Panc1 (cell line): ENCODE results near the gene SLC10A7.

Experiments
- REST ChIP-seq, 2 experiments: IDR thresholded peaks; 2 replicates each; pipeline ENCODE4 v1.6.1; 2011 to 2012; ENCODE audit warnings: low read depth in 2 of 2, control low read depth in 1 of 2, low read length in 1 of 2, mild to moderate bottlenecking in 1 of 2, moderate library complexity in 1 of 2; ENCODE audit not compliant: insufficient read depth in 1 of 2
- TF ChIP-seq, protein P1 (sequence below): fragments of 450-650 bp; IDR thresholded peaks from 2 replicates; pipeline ENCODE4 v1.5.1; 2017; ENCODE audit warnings: mild to moderate bottlenecking

- TF ChIP-seq, protein P1, sequence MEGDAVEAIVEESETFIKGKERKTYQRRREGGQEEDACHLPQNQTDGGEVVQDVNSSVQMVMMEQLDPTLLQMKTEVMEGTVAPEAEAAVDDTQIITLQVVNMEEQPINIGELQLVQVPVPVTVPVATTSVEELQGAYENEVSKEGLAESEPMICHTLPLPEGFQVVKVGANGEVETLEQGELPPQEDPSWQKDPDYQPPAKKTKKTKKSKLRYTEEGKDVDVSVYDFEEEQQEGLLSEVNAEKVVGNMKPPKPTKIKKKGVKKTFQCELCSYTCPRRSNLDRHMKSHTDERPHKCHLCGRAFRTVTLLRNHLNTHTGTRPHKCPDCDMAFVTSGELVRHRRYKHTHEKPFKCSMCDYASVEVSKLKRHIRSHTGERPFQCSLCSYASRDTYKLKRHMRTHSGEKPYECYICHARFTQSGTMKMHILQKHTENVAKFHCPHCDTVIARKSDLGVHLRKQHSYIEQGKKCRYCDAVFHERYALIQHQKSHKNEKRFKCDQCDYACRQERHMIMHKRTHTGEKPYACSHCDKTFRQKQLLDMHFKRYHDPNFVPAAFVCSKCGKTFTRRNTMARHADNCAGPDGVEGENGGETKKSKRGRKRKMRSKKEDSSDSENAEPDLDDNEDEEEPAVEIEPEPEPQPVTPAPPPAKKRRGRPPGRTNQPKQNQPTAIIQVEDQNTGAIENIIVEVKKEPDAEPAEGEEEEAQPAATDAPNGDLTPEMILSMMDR: no peak
- no peak for TF ChIP-seq REST (IDR thresholded peaks at IDR 0.05; ENCODE audit: insufficient read depth in 1 of 2, low read depth in 2 of 2, low read length in 1 of 2)
These were observed 178.0 kb downstream of the SLC10A7 start for GRCh38 chr4:146343776-146344175.
